Effector memory CD4-positive, alpha-beta T cell (primary cell): Measurements from ENCODE around the gene MIEN1.
A peak's percentile ranks its signal among the peaks of the same experiment; 100 is the strongest.

ENCODE experiments used
- DNase-seq, 3 donors: peaks; one replicate each; pipeline ENCODE4 v3.0.0-alpha.2; 2020
- H3K27ac ChIP-seq: 2 replicates; pipeline ENCODE4 v1.7.0; 2013; ENCODE audit warnings: mild to moderate bottlenecking, low read length, moderate library complexity; ENCODE audit not compliant: insufficient read depth, poor library complexity, severe bottlenecking
- H3K27me3 ChIP-seq: replicated peaks from 2 replicates; pipeline ENCODE4 v1.7.0; 2013; ENCODE audit warnings: mild to moderate bottlenecking, low read length; ENCODE audit not compliant: insufficient read depth, control insufficient read depth, poor library complexity, severe bottlenecking
- H3K36me3 ChIP-seq: 2 replicates; pipeline ENCODE4 v1.7.0; 2013; ENCODE audit warnings: mild to moderate bottlenecking, low read length, moderate library complexity; ENCODE audit not compliant: control insufficient read depth, insufficient read depth
- H3K4me1 ChIP-seq: 2 replicates; pipeline ENCODE4 v1.7.0; 2013; ENCODE audit warnings: low read length, mild to moderate bottlenecking; ENCODE audit not compliant: control insufficient read depth, insufficient read depth, poor library complexity, severe bottlenecking
- H3K4me3 ChIP-seq: 2 replicates; pipeline ENCODE4 v1.7.0; 2013; ENCODE audit warnings: low read length, low read depth, mild to moderate bottlenecking; ENCODE audit not compliant: insufficient read depth, poor library complexity, severe bottlenecking
- H3K9me3 ChIP-seq: 2 replicates; pipeline ENCODE4 v1.7.0; 2013; ENCODE audit warnings: mild to moderate bottlenecking, low read length, moderate library complexity; ENCODE audit not compliant: control insufficient read depth

Gene MIEN1

DNA sequence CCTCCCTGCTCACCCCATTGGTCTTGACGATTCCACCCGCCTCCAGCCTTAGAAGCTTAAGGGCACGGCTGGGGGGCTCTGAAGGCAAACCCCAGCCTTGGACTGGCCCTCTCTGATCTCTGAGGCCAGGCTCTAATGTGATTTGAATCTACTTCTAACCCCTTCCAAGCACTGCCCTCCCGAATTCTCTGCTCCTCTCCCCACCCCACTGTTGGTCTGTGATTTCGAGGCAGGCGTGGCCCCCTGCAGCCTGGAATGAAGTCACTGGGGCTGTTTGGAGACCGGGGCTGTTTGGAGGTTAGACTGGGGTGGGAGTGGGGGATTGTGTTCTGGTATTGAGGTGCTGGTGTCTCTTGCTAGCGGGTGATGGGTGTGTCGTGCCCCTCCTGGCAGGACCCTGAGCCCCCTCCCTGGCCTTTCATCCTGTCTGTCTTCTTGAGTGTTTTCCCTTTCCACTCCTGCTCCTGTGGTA lies 9.6 kb upstream of the MIEN1 start:
- H3K4me1 ChIP-seq: peaks cover 15% of the 10 kb centered on the region
- DNase-seq: no peak
- H3K4me3 ChIP-seq: no peak overlapping the region
- H3K36me3 ChIP-seq: no peaks in the 10 kb centered on the region
- H3K9me3 ChIP-seq: no peaks in the 10 kb centered on the region
- peaks cover 9% of the 10 kb centered on the region for H3K27me3 ChIP-seq
- no peak overlapping the region for H3K27ac ChIP-seq

DNA sequence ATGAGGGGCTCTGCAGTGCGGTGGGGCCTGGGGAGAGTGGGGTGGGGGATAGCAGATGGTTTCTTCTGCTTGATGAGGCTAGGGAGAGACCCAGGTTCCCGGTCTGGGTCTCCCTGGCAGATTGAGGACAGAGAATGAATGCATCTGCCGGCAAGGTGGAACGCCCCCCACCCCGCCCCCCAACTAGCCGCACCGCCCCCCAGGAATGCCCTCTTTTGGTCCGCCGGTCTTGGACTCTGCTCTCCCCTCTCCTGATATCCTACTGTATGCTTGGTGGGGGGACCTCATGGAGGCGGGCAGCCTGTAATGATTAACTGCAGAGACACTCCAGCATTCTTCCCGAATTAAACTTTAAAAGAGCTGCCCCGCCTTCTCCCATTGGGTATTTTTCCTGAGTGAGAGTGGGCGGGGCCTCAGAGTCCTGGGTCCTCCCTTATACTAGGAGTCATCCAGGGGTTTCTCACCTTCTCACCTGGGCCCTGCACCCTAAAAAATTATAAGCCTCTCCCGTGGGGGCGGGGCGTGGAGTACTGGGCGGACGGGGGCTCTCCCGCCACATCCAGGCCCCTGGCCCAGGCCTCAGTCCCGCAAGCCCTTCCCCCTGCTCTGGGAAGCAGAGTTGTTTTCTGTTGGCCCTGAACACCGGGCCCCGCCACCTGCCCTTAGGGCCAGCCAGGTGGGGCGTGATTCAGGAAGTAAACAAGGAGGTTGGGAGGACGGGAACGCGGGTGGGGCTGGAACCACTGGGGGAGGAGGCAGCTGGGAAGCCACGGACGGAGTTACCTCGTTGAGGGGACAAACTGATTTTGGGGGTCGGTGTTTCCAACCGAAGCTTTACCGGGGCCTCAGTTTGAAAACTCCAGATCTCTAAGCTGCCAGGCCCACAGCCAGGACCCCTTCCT lies 8.9 kb upstream of the MIEN1 start:
- no peak overlapping the region for H3K27ac ChIP-seq
- peaks cover 15% of the 10 kb centered on the region for H3K4me1 ChIP-seq
- H3K4me3 ChIP-seq: no peak overlapping the region
- no peaks in the 10 kb centered on the region for H3K9me3 ChIP-seq
- DNase-seq: no peak
- H3K27me3 ChIP-seq: peaks cover 9% of the 10 kb centered on the region
- H3K36me3 ChIP-seq: no peaks in the 10 kb centered on the region

DNA sequence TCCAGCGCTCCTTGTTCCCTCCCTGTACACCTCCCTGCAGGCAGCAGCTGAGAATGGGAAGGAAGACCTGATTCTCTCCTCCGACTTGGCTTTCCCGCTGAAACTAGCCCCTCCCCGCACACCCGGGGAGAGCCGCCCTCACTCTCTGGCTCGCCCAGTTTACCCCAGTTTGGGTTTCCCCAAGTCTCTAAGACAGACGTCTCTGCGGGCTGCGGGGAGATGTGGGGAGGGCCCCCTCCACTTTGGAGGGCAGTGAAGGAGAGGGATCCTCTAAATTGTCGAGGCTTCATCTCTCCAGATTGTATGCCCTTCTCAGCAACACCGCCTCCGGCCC lies 8.2 kb upstream of the MIEN1 start:
- Histone ChIP-seq H3K27ac (no peak overlapping the region), H3K27me3 (peaks cover 9% of the 10 kb centered on the region), H3K9me3 (no peaks in the 10 kb centered on the region), H3K4me1 (peaks cover 15% of the 10 kb centered on the region), H3K4me3 (no peak overlapping the region), H3K36me3 (no peaks in the 10 kb centered on the region)
- DNase-seq: peak; percentile 39 to 53 (median 48)

DNA sequence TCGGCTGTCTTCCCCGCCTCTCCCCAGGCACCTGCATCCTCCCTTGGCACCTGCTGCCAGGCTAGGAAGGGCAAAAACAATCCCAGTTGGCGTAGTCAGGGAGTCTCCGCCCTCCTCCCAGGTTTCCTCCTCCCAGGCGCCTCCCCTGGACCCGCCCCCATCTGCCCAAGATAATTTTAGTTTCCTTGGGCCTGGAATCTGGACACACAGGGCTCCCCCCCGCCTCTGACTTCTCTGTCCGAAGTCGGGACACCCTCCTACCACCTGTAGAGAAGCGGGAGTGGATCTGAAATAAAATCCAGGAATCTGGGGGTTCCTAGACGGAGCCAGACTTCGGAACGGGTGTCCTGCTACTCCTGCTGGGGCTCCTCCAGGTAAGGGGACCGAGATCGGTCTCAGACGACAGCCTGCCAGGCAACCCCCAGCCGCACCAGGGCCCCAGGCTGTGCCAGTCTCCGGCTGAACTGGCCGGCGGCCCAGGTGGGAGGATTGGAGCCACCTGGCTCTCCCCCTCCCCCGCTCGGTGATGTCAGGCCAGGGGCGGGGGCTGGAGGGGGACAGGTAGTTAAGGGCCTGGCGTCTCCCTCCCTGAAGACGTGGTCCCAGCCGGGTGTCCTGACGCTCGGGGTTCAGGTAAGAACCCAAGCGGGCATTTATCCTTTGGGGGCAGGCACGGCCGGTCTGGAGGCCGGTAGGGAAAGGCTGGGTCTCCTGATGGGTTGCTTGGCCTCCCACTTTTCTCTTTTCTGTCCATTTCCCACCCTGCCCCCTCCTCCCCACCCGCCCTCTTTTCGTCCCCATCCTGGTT lies 7.6 kb upstream of the MIEN1 start, which contains the start of gene GRB7:
Gene GRB7, plus strand, starts transcription at position 179 of the 808 bp plus-strand sequence. CDS start 4,364 bp downstream, outside the sequence.
- H3K9me3 ChIP-seq: no peaks in the 10 kb centered on the region
- no peak within 1 kb of the TSS for H3K4me3 ChIP-seq
- no peaks in the 10 kb centered on the region for H3K36me3 ChIP-seq
- peaks cover 15% of the 10 kb centered on the region for H3K4me1 ChIP-seq
- H3K27ac ChIP-seq: no peak within 1 kb of the TSS
- peaks cover 9% of the 10 kb centered on the region for H3K27me3 ChIP-seq
- no peak for DNase-seq

DNA sequence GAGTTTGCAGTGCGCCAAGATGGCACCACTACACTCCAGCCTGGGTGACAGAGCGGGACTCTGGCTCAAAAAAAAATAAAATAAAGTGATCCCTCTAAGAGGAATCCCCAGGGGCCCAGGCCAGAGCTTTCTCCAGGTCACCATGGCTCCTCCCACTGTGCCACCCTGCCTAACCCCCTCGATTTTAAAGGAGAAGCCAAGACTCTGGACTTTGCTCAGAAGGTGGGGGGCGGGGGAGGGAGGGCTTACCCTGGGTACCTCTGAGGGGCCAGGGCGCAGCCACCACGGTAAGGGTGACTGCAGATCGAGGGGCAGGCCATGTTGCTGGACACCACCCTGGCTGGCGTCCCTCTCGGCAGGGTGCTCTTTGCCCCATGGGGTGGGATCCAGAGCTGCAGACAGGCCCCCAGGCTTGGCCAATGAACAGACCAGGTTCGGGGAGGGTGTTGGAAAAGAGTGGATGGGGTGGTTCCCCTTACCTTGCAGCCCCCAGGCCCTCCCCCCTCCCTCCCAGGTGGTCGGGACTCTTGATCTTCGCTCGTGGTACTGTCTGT lies 7.0 kb upstream of the MIEN1 start:
- no peak overlapping the region for H3K4me3 ChIP-seq
- no peak for DNase-seq
- no peaks in the 10 kb centered on the region for H3K9me3 ChIP-seq
- no peak overlapping the region for H3K27ac ChIP-seq
- H3K36me3 ChIP-seq: no peaks in the 10 kb centered on the region
- H3K27me3 ChIP-seq: peaks cover 9% of the 10 kb centered on the region
- H3K4me1 ChIP-seq: peaks cover 15% of the 10 kb centered on the region

DNA sequence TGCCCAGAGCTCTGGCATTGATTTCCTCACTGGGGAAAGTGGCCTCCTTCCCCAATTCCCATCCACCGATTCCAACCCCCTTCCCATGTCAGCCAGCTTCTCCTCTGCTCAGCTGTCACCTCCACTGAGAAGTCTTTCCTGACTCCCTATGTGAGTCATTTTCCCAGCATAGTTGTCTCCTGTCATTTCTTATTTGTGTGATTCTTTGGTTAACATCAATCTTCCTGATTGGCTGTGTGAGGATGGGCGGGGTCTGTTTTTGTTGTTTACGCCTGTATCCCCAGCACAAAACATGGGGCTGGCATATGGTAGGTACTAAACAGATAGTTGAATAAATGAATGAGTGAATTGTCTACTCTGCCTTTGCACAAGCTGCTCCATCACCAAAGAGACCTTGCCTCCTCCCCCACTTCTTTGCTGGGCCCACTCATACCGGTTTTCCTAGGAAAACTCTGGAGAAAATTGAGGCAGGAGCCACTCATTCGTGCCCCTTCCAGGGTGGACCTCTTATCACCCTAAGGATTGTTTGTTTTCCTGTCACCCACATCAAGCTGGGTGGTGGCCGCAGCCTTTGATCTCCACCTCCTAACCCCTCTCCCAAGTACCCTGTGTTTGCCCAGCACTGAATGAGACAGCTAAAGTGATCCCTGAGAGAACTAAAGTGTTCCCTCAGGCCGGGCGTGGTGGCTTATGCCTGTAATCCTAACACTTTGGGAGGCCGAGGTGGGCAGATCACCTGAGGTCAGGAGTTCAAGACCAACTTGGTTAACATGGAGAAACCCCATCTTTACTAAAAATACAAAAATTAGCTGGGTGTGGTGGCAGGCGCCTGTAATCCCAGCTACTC lies 6.2 kb upstream of the MIEN1 start:
- no peaks in the 10 kb centered on the region for H3K36me3 ChIP-seq
- H3K4me3 ChIP-seq: no peak overlapping the region
- peaks cover 9% of the 10 kb centered on the region for H3K27me3 ChIP-seq
- H3K4me1 ChIP-seq: peaks cover 15% of the 10 kb centered on the region
- no peak for DNase-seq
- H3K27ac ChIP-seq: no peak overlapping the region
- H3K9me3 ChIP-seq: no peaks in the 10 kb centered on the region

DNA sequence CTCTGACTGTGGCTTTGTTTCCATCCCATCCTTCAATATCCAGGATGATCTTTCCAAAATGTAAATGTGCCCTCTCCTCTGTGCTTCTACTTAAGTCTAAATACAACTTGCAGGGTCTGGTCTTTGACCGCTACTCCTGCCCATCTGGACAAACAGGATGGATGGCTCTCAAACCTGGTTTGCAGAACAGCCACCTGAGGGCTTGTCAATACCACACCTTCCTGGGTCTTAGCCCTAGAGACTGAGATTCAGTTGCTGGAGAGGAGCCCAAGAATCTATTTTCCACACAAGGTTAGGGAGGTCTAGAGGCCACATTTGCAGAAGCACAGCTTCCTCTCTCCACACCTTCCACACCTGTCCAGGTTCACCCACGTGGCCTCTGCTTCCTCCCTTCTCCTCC lies 5.5 kb upstream of the MIEN1 start:
- DNase-seq: no peak
- H3K27me3 ChIP-seq: peaks cover 9% of the 10 kb centered on the region

DNA sequence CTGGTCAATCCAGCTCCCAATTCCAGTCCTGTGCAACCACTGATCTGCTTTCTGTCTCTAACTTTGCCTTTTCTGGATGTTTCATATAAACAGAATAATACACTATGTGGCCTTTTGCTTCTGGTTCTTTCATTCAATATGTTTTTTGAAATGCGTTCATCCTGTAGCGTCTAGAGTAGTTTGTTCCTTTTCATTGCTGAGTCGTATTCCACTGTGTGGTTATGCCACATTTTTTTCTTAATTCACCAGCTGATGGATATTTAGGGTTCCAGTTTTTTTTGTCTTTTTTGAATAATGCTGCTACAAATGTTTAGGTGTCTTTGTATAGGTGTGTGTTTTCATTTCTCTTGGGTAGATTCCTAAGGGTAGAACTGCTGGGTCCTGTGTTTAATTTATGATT lies 2.3 kb upstream of the MIEN1 start:
- no peak overlapping the region for H3K27ac ChIP-seq
- peaks cover 3% of the 10 kb centered on the region for H3K27me3 ChIP-seq
- DNase-seq: no peak
- H3K9me3 ChIP-seq: no peaks in the 10 kb centered on the region
- peaks cover 17% of the 10 kb centered on the region for H3K36me3 ChIP-seq
- peaks cover 11% of the 10 kb centered on the region for H3K4me1 ChIP-seq
- H3K4me3 ChIP-seq: no peak overlapping the region

More for the DNA sequence above, 5.5 kb upstream of the MIEN1 start:
- no peaks in the 10 kb centered on the region for H3K9me3 ChIP-seq
- H3K4me1 ChIP-seq: peaks cover 15% of the 10 kb centered on the region
- no peak overlapping the region for H3K4me3 ChIP-seq
- H3K36me3 ChIP-seq: no peaks in the 10 kb centered on the region
- H3K27ac ChIP-seq: no peak overlapping the region

DNA sequence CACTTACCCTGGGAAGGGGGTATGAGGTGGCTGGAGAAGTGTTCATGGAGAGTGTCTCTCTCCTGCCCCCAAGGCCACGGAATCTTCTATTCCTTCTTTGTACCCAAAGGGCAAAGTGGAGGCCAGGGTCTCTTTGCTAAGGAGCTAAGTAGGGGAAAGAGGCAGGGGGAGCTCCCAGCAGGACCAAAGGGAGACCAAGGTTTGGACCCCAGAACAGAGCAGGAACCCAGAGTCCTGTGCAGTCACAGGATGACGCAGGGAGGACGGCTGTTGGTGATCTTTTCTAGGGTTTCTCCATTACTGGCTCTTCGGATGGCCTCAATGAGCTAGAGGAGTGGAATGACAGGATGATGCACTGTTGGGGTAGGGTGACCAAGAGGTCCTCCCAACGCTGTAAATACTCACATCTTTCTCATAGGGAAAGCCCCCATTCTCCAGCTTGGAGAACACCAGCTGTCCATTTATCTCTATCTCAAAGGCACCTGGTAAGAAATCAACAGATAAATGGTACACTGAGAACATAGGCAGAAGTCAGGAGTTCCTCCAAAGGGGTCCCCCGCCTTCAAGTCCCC lies 966 bp downstream of the MIEN1 start:
- Histone ChIP-seq H3K27me3 (no peaks in the 10 kb centered on the region), H3K27ac (peak overlapping the region; percentile 94), H3K4me1 (peaks cover 11% of the 10 kb centered on the region), H3K4me3 (peak overlapping the region; percentile 78), H3K36me3 (peaks cover 18% of the 10 kb centered on the region), H3K9me3 (no peaks in the 10 kb centered on the region)
- DNase-seq: no peak
